ENCODE results near the gene MAPK8IP2.

- TF ChIP-seq MXI1 (IDR thresholded peaks at IDR 0.05; ENCODE audit: low read depth, low read length) (no peak), NRF1 (IDR thresholded peaks at IDR 0.05; ENCODE audit: low read depth, low read length) (no peak)
These were observed 29.7 kb upstream of the MAPK8IP2 start for GRCh38 chr22:50570861-50571260.
